GM12801 (cell line): ENCODE measurements around the gene S100A14.

Experiments
- TF ChIP-seq, protein P1 (sequence below): IDR thresholded peaks from one replicate; pipeline ENCODE4 v1.5.1; 2011; ENCODE audit warnings: control low read depth; ENCODE audit not compliant: insufficient read length; ENCODE audit errors: extremely low read depth

S100A14 gene

DNA sequence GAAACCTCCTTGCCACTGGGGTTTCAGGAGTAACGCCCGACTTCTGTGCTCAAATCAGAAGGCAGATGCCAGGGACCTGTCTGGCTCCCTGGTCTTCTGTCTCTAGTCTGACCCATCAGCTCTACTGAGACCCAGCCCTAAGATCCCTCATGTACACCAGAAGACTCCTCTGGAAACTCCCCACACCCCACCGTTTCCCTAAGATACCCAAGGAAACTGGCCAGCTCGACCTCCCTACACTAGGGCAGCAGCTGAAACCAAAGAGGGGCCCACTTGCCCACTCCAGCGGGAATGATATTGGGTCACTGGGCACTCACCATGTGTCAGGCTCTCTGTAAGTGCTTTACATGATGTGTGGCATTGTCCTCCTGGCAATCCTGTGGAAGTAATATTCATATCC, 2.7 kb downstream of the S100A14 start:
- TF ChIP-seq, protein P1, sequence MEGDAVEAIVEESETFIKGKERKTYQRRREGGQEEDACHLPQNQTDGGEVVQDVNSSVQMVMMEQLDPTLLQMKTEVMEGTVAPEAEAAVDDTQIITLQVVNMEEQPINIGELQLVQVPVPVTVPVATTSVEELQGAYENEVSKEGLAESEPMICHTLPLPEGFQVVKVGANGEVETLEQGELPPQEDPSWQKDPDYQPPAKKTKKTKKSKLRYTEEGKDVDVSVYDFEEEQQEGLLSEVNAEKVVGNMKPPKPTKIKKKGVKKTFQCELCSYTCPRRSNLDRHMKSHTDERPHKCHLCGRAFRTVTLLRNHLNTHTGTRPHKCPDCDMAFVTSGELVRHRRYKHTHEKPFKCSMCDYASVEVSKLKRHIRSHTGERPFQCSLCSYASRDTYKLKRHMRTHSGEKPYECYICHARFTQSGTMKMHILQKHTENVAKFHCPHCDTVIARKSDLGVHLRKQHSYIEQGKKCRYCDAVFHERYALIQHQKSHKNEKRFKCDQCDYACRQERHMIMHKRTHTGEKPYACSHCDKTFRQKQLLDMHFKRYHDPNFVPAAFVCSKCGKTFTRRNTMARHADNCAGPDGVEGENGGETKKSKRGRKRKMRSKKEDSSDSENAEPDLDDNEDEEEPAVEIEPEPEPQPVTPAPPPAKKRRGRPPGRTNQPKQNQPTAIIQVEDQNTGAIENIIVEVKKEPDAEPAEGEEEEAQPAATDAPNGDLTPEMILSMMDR: no peak

GRCh38 chr1:153612755-153613331, 3.3 kb downstream of the S100A14 start, which contains the start of gene S100A16:
TSS of gene S100A16 (minus strand) at chr1:153613137. CDS start at chr1:153608151, 4,986 bp downstream.
- TF ChIP-seq, protein P1: no peak

DNA sequence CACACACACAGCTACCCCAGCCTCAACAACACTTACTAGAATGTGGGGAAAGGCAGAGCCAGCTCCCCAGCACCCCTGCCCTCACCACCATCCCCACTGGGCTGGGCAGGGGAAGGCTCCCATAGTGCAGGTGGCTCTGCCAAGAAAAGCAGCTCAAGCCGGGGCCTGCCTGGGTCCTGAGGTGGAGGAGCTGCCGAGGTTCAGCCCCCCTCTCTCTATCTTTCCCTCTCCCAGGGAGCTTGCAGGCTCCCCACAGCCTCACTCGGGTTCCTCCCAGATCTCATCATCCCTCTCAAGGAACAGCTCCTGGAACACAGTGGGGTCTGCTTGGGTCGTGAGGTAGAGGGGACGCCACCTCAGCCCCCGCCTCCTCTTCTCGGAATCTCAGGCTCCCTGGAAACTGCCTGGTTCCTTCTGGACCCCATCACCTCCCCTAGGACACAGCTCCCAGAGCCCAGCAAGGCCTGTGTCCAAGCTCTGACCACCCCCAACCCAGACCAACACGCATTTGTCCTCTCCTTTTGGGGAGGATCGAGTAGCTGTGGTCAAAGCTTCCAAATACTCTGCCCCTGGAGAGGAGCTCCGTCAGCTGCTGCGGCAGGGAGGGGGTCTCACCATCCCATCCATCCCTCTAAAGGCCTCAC, 3.9 kb downstream of the S100A14 start:
- TF ChIP-seq, protein P1: no peak

DNA sequence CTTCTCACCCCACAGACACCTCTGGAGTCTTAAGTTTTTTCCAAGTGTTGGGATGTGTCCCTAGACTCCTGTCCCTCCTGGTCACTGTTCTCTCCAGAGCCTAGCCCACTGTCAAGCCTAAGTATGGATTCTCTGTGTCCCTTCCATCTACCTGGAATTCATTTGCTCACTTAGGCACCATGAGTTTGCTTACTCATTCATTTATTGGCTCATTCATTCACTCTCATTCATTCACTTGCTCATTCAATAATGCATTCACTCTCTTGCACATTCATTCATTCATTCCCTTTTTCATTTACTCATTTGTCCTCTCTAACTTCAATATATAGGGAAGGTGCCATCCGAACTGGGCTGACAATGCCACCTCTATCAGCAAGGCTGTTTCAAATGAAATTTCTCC, 4.8 kb downstream of the S100A14 start:
- TF ChIP-seq, protein P1: no peak

- TF ChIP-seq, protein P1: no peak
Measured at GRCh38 chr1:153610811-153611301, 5.3 kb downstream of the S100A14 start.

GRCh38 chr1:153610334-153610733, 5.8 kb downstream of the S100A14 start:
- TF ChIP-seq, protein P1: no peak

DNA sequence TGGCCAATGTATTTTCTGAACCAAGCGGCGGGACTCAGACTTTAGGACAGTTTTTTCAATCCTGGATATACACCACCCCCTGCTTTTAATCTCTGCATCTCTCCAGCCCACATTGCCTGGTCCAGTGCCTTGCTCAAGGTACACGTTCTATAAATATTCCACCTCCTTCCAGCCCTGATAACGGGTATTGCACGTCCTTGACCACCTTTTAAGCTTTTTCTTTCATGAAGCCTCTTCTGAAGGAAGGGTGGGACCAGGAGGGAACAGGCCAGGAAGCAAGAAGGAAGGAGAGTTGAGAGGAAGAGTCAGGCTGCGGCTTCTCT, 6.6 kb downstream of the S100A14 start:
- TF ChIP-seq, protein P1: no peak
